ENCODE data around the gene ISYNA1. TPM values are rescaled to one million over a fixed set of nuclear protein-coding genes. Genes with fewer than 3 reads are reported as not detected.

The ISYNA1 gene
- total and polyA plus RNA-seq, 2 of the 13 experiments (the other 11 are each of a cell fraction or from before 2014, with no cell fraction given): 29.6 to 48.5 TPM

DNA sequence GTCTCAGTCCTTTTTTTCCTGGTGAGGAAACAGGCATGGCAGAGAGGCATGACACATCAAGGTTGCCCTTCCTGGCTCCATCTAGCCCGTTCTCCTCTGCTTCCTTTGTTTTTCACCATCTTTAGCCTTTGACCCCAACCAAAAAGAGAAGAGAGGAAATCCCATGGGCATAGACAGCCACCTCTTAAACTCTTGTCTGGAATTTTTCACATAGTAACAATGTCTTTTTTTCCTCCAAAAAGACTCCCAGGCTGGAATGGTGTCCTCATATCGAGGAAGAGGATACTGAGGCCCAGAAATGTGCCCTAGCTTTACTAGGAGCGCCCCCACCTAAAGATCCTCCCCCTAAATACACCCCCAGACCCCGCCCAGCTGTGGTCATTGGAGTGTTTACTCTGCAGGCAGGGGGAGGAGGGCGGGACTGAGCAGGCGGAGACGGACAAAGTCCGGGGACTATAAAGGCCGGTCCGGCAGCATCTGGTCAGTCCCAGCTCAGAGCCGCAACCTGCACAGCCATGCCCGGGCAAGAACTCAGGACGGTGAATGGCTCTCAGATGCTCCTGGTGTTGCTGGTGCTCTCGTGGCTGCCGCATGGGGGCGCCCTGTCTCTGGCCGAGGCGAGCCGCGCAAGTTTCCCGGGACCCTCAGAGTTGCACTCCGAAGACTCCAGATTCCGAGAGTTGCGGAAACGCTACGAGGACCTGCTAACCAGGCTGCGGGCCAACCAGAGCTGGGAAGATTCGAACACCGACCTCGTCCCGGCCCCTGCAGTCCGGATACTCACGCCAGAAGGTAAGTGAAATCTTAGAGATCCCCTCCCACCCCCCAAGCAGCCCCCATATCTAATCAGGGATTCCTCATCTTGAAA, 52.0 kb downstream of the ISYNA1 start, which contains the start of gene GDF15 (continued):
- peak; percentile 90 for TF ChIP-seq ZNF232 (CRISPR knock-in tag; IDR thresholded peaks at IDR 0.05; ENCODE audit: borderline replicate concordance)
- TF ChIP-seq, protein P1, sequence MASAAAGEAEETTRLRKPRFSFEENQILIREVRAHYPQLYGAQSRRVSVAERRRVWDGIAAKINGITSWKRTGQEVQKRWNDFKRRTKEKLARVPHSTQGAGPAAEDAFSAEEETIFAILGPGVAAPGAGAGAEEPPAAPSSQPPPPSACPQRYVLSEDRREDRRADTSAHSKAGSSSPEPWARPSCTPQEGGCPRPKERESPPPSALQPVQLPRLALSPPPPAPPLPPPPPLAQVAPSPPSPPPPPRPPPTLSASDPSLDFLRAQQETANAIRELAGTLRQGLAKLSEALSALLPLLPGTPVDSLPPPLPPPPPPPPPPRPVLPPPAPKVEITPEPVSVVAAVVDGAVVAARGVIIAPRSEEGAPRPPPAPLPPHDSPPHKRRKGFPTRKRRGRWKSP (CRISPR knock-in tag; IDR thresholded peaks at IDR 0.05): peak; percentile 90
- peak; percentile 15; the same call in 1 of the 2 replicates for TF ChIP-seq ZNF737 (CRISPR knock-in tag; IDR thresholded peaks at IDR 0.05; ENCODE audit: borderline replicate concordance)
- peak; percentile 67 for TF ChIP-seq SOX5 (CRISPR knock-in tag; IDR thresholded peaks at IDR 0.05; ENCODE audit: borderline replicate concordance)
- TF ChIP-seq, protein P2, sequence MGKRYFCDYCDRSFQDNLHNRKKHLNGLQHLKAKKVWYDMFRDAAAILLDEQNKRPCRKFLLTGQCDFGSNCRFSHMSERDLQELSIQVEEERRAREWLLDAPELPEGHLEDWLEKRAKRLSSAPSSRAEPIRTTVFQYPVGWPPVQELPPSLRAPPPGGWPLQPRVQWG (CRISPR knock-in tag; IDR thresholded peaks at IDR 0.05; ENCODE audit: borderline replicate concordance, low read depth): no peak
- TF ChIP-seq, protein P3, sequence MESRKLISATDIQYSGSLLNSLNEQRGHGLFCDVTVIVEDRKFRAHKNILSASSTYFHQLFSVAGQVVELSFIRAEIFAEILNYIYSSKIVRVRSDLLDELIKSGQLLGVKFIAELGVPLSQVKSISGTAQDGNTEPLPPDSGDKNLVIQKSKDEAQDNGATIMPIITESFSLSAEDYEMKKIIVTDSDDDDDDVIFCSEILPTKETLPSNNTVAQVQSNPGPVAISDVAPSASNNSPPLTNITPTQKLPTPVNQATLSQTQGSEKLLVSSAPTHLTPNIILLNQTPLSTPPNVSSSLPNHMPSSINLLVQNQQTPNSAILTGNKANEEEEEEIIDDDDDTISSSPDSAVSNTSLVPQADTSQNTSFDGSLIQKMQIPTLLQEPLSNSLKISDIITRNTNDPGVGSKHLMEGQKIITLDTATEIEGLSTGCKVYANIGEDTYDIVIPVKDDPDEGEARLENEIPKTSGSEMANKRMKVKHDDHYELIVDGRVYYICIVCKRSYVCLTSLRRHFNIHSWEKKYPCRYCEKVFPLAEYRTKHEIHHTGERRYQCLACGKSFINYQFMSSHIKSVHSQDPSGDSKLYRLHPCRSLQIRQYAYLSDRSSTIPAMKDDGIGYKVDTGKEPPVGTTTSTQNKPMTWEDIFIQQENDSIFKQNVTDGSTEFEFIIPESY (CRISPR knock-in tag; IDR thresholded peaks at IDR 0.05): peak; percentile 66
- TF ChIP-seq JARID2 (CRISPR knock-in tag; IDR thresholded peaks at IDR 0.05; ENCODE audit: insufficient replicate concordance): no peak
- TF ChIP-seq ZNF644 (CRISPR knock-in tag; IDR thresholded peaks at IDR 0.05; ENCODE audit: low read depth): no peak; the same call in 1 of the 2 replicates
- peak; percentile 87 for TF ChIP-seq SALL1 (CRISPR knock-in tag; IDR thresholded peaks at IDR 0.05)
- peak; percentile 51; the same call in 1 of the 2 replicates for TF ChIP-seq CHD2 (IDR thresholded peaks at IDR 0.05; ENCODE audit: low read depth, low read length)
- peak; percentile 70; the same call in 1 of the 2 replicates for TF ChIP-seq FOSL1 (CRISPR knock-in tag; IDR thresholded peaks at IDR 0.05; ENCODE audit: borderline replicate concordance)
- TF ChIP-seq CREB1 (IDR thresholded peaks at IDR 0.05): 0 out of 2 replicates have a peak, but pooled peaks have one; percentile 16
- TF ChIP-seq CREB1 (CRISPR knock-in tag; IDR thresholded peaks at IDR 0.05): peak; percentile 67
- TF ChIP-seq, protein P4, sequence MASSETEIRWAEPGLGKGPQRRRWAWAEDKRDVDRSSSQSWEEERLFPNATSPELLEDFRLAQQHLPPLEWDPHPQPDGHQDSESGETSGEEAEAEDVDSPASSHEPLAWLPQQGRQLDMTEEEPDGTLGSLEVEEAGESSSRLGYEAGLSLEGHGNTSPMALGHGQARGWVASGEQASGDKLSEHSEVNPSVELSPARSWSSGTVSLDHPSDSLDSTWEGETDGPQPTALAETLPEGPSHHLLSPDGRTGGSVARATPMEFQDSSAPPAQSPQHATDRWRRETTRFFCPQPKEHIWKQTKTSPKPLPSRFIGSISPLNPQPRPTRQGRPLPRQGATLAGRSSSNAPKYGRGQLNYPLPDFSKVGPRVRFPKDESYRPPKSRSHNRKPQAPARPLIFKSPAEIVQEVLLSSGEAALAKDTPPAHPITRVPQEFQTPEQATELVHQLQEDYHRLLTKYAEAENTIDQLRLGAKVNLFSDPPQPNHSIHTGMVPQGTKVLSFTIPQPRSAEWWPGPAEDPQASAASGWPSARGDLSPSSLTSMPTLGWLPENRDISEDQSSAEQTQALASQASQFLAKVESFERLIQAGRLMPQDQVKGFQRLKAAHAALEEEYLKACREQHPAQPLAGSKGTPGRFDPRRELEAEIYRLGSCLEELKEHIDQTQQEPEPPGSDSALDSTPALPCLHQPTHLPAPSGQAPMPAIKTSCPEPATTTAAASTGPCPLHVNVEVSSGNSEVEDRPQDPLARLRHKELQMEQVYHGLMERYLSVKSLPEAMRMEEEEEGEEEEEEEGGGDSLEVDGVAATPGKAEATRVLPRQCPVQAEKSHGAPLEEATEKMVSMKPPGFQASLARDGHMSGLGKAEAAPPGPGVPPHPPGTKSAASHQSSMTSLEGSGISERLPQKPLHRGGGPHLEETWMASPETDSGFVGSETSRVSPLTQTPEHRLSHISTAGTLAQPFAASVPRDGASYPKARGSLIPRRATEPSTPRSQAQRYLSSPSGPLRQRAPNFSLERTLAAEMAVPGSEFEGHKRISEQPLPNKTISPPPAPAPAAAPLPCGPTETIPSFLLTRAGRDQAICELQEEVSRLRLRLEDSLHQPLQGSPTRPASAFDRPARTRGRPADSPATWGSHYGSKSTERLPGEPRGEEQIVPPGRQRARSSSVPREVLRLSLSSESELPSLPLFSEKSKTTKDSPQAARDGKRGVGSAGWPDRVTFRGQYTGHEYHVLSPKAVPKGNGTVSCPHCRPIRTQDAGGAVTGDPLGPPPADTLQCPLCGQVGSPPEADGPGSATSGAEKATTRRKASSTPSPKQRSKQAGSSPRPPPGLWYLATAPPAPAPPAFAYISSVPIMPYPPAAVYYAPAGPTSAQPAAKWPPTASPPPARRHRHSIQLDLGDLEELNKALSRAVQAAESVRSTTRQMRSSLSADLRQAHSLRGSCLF (CRISPR knock-in tag; IDR thresholded peaks at IDR 0.05; ENCODE audit: borderline replicate concordance): peak; percentile 92
- TF ChIP-seq, protein P5, sequence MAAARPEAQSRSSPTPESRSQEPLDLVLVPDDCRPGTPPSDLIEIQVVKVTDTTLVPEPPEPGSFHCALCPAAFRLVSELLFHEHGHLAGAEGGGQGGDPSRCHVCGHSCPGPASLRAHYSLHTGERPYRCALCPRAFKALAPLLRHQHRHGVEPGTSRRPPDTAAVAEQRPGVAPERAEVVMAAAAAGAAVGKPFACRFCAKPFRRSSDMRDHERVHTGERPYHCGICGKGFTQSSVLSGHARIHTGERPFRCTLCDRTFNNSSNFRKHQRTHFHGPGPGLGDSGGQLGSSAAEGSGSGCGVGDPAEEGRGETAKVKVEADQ (CRISPR knock-in tag; IDR thresholded peaks at IDR 0.05; ENCODE audit: borderline replicate concordance): no peak
- no peak for TF ChIP-seq ZNF224 (CRISPR knock-in tag; IDR thresholded peaks at IDR 0.05)
- peak; percentile 81 for TF ChIP-seq HDAC2 (CRISPR knock-in tag; IDR thresholded peaks at IDR 0.05)
- TF ChIP-seq, protein P6, sequence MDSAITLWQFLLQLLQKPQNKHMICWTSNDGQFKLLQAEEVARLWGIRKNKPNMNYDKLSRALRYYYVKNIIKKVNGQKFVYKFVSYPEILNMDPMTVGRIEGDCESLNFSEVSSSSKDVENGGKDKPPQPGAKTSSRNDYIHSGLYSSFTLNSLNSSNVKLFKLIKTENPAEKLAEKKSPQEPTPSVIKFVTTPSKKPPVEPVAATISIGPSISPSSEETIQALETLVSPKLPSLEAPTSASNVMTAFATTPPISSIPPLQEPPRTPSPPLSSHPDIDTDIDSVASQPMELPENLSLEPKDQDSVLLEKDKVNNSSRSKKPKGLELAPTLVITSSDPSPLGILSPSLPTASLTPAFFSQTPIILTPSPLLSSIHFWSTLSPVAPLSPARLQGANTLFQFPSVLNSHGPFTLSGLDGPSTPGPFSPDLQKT (CRISPR knock-in tag; IDR thresholded peaks at IDR 0.05; ENCODE audit: borderline replicate concordance): peak; percentile 91; the same call in 1 of the 2 replicates
